Measurements from ENCODE around the gene DOCK1.

DNA sequence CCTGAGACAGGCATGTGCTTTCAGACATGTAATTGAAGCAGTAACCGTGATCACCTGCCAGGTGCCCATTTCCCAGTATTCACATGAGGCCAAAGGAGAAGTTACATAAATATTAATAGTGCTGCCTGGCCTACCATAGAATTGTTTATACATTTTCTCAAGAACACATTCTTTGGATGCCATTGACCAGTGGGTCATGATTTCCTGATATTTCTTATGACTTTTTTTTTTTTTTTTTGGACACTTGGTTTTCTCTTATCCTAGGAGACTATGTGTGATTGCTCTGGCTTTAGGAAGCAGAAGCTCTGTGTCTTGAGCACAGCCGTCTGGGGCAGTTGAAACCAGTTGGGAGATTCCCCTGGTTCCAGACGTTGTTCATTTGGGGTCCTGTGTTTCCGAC is 500.0 kb downstream of the DOCK1 start:
- TF ChIP-seq CTCF (IDR thresholded peaks at IDR 0.05; ENCODE audit: low read length) (no peak), EZH2 (optimal IDR thresholded peaks at IDR 0.05; ENCODE audit: low read depth, low read length) (no peak)

Measured in MM.1S (cell line).